ENCODE measurements around the gene PRSS27.

Gene PRSS27

GRCh38 chr16:2752035-2752849 is 32.2 kb upstream of the PRSS27 start, which contains the start of gene SRRM2:
Gene SRRM2 (plus strand): TSS chr16:2752638. CDS start chr16:2756365, 3,727 bp downstream.
- in situ Hi-C loops (cut with MboI; ENCODE audit: low sequenced_read_pairs): no loop called here

GRCh38 chr16:2751577-2752034 is 31.6 kb upstream of the PRSS27 start:
- in situ Hi-C loops (cut with MboI; ENCODE audit: low sequenced_read_pairs): no loop called here

- in situ Hi-C loops (cut with MboI; ENCODE audit: low sequenced_read_pairs): no loop called here
These were observed 29.9 kb upstream of the PRSS27 start for GRCh38 chr16:2749936-2750335.

- in situ Hi-C loops (cut with MboI; ENCODE audit: low sequenced_read_pairs): no loop called here
These were observed 29.5 kb upstream of the PRSS27 start for GRCh38 chr16:2749476-2749875.

GRCh38 chr16:2748757-2749455 is 28.9 kb upstream of the PRSS27 start:
- in situ Hi-C loops (cut with MboI; ENCODE audit: low sequenced_read_pairs): no loop called here

GRCh38 chr16:2745961-2746360 is 25.9 kb upstream of the PRSS27 start:
- in situ Hi-C loops (cut with MboI; ENCODE audit: low sequenced_read_pairs): no loop called here

GRCh38 chr16:2745116-2745890 is 25.3 kb upstream of the PRSS27 start:
- in situ Hi-C loops (cut with MboI; ENCODE audit: low sequenced_read_pairs): no loop called here

- in situ Hi-C loops (cut with MboI; ENCODE audit: low sequenced_read_pairs): no loop called here
These were observed 24.7 kb upstream of the PRSS27 start for GRCh38 chr16:2744711-2745110.

GRCh38 chr16:2743007-2743810 is 23.2 kb upstream of the PRSS27 start:
- in situ Hi-C loops (cut with MboI; ENCODE audit: low sequenced_read_pairs): no loop called here

- in situ Hi-C loops (cut with MboI; ENCODE audit: low sequenced_read_pairs): no loop called here
These were observed 22.4 kb upstream of the PRSS27 start for GRCh38 chr16:2742323-2743006.

- in situ Hi-C loops (cut with MboI; ENCODE audit: low sequenced_read_pairs): no loop called here
These were observed 21.1 kb upstream of the PRSS27 start for GRCh38 chr16:2741168-2741567.

- in situ Hi-C loops (cut with MboI; ENCODE audit: low sequenced_read_pairs): no loop called here
These were observed 20.5 kb upstream of the PRSS27 start for GRCh38 chr16:2740476-2740875.

GRCh38 chr16:2739625-2740430 is 19.8 kb upstream of the PRSS27 start:
- in situ Hi-C loops (cut with MboI; ENCODE audit: low sequenced_read_pairs): no loop called here

- in situ Hi-C loops (cut with MboI; ENCODE audit: low sequenced_read_pairs): no loop called here
These were observed 18.6 kb upstream of the PRSS27 start for GRCh38 chr16:2738615-2739014.

GRCh38 chr16:2737895-2738418 is 17.9 kb upstream of the PRSS27 start:
- in situ Hi-C loops (cut with MboI; ENCODE audit: low sequenced_read_pairs): no loop called here

GRCh38 chr16:2737238-2737605 is 17.2 kb upstream of the PRSS27 start:
- in situ Hi-C loops (cut with MboI; ENCODE audit: low sequenced_read_pairs): no loop called here

- in situ Hi-C loops (cut with MboI; ENCODE audit: low sequenced_read_pairs): no loop called here
These were observed 16.6 kb upstream of the PRSS27 start for GRCh38 chr16:2736476-2737237.

- in situ Hi-C loops (cut with MboI; ENCODE audit: low sequenced_read_pairs): no loop called here
These were observed 15.0 kb upstream of the PRSS27 start for GRCh38 chr16:2734844-2735515.
